Neuron (in vitro differentiated cells): ENCODE measurements around the gene NUFIP1.

ENCODE experiments used
- H2AFZ ChIP-seq: one replicate; pipeline ENCODE4 v1.6.1; 2013; ENCODE audit warnings: low read depth, mild to moderate bottlenecking, inconsistent platforms, low read length, moderate library complexity
- H3K27me3 ChIP-seq: one replicate; pipeline ENCODE4 v1.6.1; 2013; ENCODE audit warnings: low read length; ENCODE audit not compliant: insufficient read depth
- H3K36me3 ChIP-seq: one replicate; pipeline ENCODE4 v1.6.1; 2013; ENCODE audit warnings: low read length; ENCODE audit not compliant: insufficient read depth
- H3K4me1 ChIP-seq: one replicate; pipeline ENCODE4 v1.6.1; 2013; ENCODE audit warnings: low read length; ENCODE audit not compliant: insufficient read depth
- H3K4me3 ChIP-seq: 2 replicates; pipeline ENCODE4 v1.5.1; 2013; ENCODE audit warnings: mild to moderate bottlenecking, low read length, moderate library complexity
- H3K9me3 ChIP-seq: one replicate; pipeline ENCODE4 v1.6.1; 2013; ENCODE audit warnings: low read length

The NUFIP1 gene

DNA sequence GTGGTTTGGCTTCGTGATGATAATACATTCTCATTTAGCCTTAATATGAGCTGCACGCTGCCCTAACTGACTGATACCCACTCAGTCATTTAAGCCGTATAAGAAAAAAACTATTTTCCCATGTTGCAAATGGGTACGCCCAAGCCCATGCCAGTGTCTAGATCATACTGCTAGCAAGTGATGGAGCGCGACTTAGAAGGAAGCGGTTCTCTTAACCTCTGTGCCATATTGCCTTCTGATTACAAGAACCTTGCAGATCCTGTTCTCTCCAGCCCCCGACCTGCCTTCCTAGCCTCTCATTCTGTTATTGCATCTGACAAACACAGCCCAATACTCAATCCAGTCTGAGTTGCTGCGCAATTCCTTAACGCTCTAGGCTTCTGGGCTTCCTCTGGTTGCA is 670 bp upstream of the NUFIP1 start:
- H2AFZ ChIP-seq: no peak overlapping the region
- H3K4me3 ChIP-seq: peak overlapping the region; percentile 69
- no peaks in the 10 kb centered on the region for H3K9me3 ChIP-seq
- H3K27me3 ChIP-seq: no peaks in the 10 kb centered on the region
- peaks cover 17% of the 10 kb centered on the region for H3K4me1 ChIP-seq
- peaks cover 12% of the 10 kb centered on the region for H3K36me3 ChIP-seq

DNA sequence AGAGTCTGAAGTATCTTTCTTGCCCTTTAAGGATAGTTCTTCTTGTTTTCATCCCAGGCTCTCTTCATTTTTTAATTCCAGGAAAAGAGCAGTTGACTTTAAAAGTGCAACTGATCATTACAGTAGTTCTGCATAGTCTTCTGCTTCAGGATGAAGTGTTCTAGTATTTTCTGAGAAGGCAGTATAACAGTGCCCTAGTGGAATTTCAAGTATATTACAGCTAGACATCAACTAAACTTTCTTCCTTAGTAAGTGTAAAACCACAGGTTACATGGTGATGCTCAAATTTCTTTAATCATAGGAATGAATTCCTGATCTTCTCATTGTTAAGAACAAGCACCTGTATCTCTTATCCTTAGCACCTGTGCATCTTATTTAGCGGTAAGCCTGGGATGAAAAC is 10.9 kb downstream of the NUFIP1 start:
- no peak overlapping the region for H3K4me3 ChIP-seq
- H3K4me1 ChIP-seq: no peaks in the 10 kb centered on the region
- no peaks in the 10 kb centered on the region for H3K9me3 ChIP-seq
- peaks cover 61% of the 10 kb centered on the region for H3K36me3 ChIP-seq
- no peaks in the 10 kb centered on the region for H3K27me3 ChIP-seq
- H2AFZ ChIP-seq: no peak overlapping the region

GRCh38 chr13:44976949-44977583 is 12.2 kb downstream of the NUFIP1 start:
- Histone ChIP-seq H3K27me3 (no peaks in the 10 kb centered on the region), H3K4me1 (no peaks in the 10 kb centered on the region), H3K9me3 (no peaks in the 10 kb centered on the region), H3K36me3 (peaks cover 62% of the 10 kb centered on the region), H3K4me3 (no peak overlapping the region), H2AFZ (no peak overlapping the region)

DNA sequence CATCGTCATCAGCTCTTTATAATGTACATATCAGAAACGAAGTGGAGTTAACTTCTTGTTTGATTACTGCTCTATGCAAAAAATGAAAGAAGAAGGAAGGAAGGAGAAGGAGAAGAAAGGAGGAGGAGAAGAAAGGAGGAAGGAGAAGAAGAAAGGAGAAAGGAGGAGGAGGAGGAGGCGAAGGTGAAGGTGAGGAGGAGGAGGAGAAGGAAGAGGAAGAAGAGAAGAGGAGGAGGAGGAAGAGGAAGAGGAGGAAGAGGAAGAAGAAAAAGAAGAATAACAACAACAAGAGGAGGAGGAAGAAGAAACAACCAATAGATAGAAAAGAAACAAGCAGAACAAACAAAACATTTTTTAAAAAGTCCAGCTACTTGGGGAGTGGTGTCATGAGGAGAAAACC is 13.1 kb downstream of the NUFIP1 start:
- H2AFZ ChIP-seq: no peak overlapping the region
- no peaks in the 10 kb centered on the region for H3K27me3 ChIP-seq
- no peak overlapping the region for H3K4me3 ChIP-seq
- peaks cover 66% of the 10 kb centered on the region for H3K36me3 ChIP-seq
- H3K9me3 ChIP-seq: no peaks in the 10 kb centered on the region
- no peaks in the 10 kb centered on the region for H3K4me1 ChIP-seq

- no peak overlapping the region for H2AFZ ChIP-seq
- no peaks in the 10 kb centered on the region for H3K27me3 ChIP-seq
- peaks cover 5% of the 10 kb centered on the region for H3K4me1 ChIP-seq
- H3K9me3 ChIP-seq: no peaks in the 10 kb centered on the region
- H3K4me3 ChIP-seq: no peak overlapping the region
- peaks cover 52% of the 10 kb centered on the region for H3K36me3 ChIP-seq
These were observed 15.0 kb downstream of the NUFIP1 start for GRCh38 chr13:44974056-44974793.

DNA sequence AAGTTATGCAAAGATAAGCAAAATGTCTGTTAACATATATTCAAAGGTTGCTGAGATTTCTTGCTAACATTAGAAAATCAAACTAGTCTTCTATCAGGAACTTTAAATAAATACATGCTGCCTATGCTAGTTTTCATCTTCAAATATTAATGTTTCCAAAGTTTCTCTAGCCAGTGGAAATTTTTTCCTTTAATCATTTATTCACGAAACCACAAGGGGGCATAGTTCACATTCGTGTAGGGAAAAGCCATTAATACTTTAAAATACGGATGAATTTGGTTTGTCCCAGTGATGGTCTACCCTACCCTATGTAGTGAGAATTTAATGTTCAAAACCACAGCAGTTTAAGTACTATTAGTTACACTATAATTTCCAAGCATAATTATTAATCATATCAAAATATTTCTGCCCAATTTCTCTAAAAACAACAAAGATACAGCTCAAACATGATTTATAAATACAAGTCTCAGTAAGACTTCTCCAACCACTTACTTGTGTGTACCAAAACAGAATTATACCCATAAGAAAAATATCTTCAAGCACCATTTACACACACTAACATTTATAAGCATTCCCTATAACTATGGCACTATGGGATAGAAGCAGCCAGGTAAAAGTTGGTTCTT is 16.2 kb downstream of the NUFIP1 start:
- Histone ChIP-seq H3K27me3 (no peaks in the 10 kb centered on the region), H3K36me3 (peaks cover 40% of the 10 kb centered on the region), H3K9me3 (no peaks in the 10 kb centered on the region), H3K4me3 (no peak overlapping the region), H2AFZ (no peak overlapping the region), H3K4me1 (peaks cover 7% of the 10 kb centered on the region)

DNA sequence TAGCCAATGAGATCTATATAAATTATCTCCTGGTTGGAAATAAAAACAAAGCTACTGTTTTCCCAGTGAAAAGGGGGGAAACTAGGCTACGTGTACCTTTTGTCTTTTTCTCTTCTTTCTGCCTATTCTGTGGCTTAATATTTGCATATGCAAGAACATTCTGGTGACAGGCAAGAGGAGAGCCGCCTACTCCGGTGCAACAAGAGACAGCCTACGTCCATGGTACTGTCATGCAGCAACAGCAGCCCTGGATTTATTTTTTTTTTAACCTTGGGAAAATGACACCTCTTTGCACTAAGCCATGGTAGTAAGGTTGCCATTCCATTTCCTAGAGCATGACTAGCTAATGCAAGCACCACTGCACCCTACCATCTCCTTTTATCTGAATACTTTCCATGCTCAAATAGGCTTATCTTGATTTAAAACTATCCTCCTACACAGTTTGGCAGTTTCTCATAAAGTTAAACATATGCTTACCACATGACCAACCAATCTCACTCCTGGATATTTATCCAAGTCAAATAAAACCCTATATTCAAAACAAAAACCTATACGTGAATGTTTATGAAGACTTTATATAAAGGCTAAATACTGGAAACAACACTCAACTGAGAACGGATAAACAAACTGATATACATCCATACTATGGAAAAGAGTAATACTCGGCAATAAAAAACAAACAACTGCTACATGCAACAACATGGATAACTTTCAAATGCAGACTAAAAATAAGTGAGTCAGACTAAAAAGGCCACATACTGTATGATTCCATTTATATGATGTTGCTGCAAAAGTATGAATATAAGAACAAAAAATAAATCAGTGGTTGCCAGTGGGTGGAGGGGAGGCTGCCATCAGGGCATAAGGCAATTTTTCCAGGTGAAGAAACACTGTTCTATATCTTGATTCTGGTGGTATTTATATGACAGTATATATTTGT is 17.3 kb downstream of the NUFIP1 start:
- peaks cover 34% of the 10 kb centered on the region for H3K36me3 ChIP-seq
- H3K4me3 ChIP-seq: no peak overlapping the region
- peaks cover 9% of the 10 kb centered on the region for H3K4me1 ChIP-seq
- H3K27me3 ChIP-seq: no peaks in the 10 kb centered on the region
- H2AFZ ChIP-seq: no peak overlapping the region
- no peaks in the 10 kb centered on the region for H3K9me3 ChIP-seq

- Histone ChIP-seq H3K4me1 (peaks cover 9% of the 10 kb centered on the region), H3K9me3 (peaks cover 3% of the 10 kb centered on the region), H2AFZ (peak overlapping the region; percentile 13), H3K4me3 (no peak overlapping the region), H3K36me3 (peaks cover 35% of the 10 kb centered on the region), H3K27me3 (no peaks in the 10 kb centered on the region)
These were observed 19.5 kb downstream of the NUFIP1 start for GRCh38 chr13:44969551-44970484.

DNA sequence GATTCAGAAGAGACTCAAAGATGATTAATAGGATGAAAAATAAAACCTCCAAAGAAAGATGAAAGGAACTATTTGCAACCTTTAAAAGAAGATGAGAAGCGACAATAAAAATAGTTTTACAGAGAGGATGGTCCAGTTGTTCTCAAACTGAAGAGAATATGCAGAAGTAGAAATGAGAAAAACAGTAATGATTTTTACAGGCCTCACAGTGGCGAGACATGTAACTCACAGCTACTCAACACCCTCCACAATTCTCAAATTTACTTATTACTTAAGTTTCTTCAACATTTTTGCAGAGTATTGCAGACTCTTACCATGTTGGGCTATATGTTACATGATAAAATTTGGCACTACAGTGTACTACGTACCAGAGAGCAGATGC is 20.8 kb downstream of the NUFIP1 start:
- Histone ChIP-seq H3K36me3 (peaks cover 34% of the 10 kb centered on the region), H2AFZ (no peak overlapping the region), H3K4me3 (no peak overlapping the region), H3K27me3 (no peaks in the 10 kb centered on the region), H3K9me3 (peaks cover 8% of the 10 kb centered on the region), H3K4me1 (peaks cover 9% of the 10 kb centered on the region)

- H3K27me3 ChIP-seq: no peaks in the 10 kb centered on the region
These were observed 21.4 kb downstream of the NUFIP1 start for GRCh38 chr13:44967704-44968433.

GRCh38 chr13:44961997-44962396 is 27.3 kb downstream of the NUFIP1 start:
- peaks cover 21% of the 10 kb centered on the region for H3K9me3 ChIP-seq
- H2AFZ ChIP-seq: no peak overlapping the region
- no peaks in the 10 kb centered on the region for H3K4me1 ChIP-seq
- no peak overlapping the region for H3K4me3 ChIP-seq
- no peaks in the 10 kb centered on the region for H3K27me3 ChIP-seq
- H3K36me3 ChIP-seq: peaks cover 61% of the 10 kb centered on the region

More at GRCh38 chr13:44967704-44968433, 21.4 kb downstream of the NUFIP1 start:
- Histone ChIP-seq H2AFZ (no peak overlapping the region), H3K4me3 (no peak overlapping the region), H3K9me3 (peaks cover 9% of the 10 kb centered on the region), H3K4me1 (peaks cover 9% of the 10 kb centered on the region), H3K36me3 (peaks cover 38% of the 10 kb centered on the region)
